ENCODE data around the gene ZFAND6.
"Not testable (repeated sequence)": the region's sequence is repeated elsewhere in the genome, so short reads cannot be mapped to it uniquely, and the experiment has no call there.

Gene ZFAND6

GRCh38 chr15:80099241-80099640, 39.8 kb downstream of the ZFAND6 start:
- no peak for DNase-seq

- not testable (repeated sequence) for DNase-seq
Observed at GRCh38 chr15:80099662-80100061, 40.2 kb downstream of the ZFAND6 start.

- DNase-seq = no peak
Observed at GRCh38 chr15:80100247-80100646, 40.8 kb downstream of the ZFAND6 start.

GRCh38 chr15:80105193-80105592, 45.7 kb downstream of the ZFAND6 start:
- no peak for DNase-seq

- no peak for DNase-seq
Observed at GRCh38 chr15:80105595-80105994, 46.1 kb downstream of the ZFAND6 start.

- no peak for DNase-seq
Observed at GRCh38 chr15:80106051-80106450, 46.6 kb downstream of the ZFAND6 start.

- no peak for DNase-seq
Observed at GRCh38 chr15:80107204-80107603, 47.7 kb downstream of the ZFAND6 start.

GRCh38 chr15:80107774-80108173, 48.3 kb downstream of the ZFAND6 start:
- no peak for DNase-seq

GRCh38 chr15:80109388-80109787, 49.9 kb downstream of the ZFAND6 start:
- no peak for DNase-seq

- no peak for DNase-seq
Observed at GRCh38 chr15:80110920-80111319, 51.4 kb downstream of the ZFAND6 start.

GRCh38 chr15:80114114-80114513, 54.6 kb downstream of the ZFAND6 start:
- no peak for DNase-seq

- DNase-seq = no peak
Observed at GRCh38 chr15:80115021-80115420, 55.5 kb downstream of the ZFAND6 start.

GRCh38 chr15:80118956-80119355, 59.5 kb downstream of the ZFAND6 start:
- no peak for DNase-seq

- DNase-seq = no peak
Observed at GRCh38 chr15:80120636-80121035, 61.2 kb downstream of the ZFAND6 start.

- DNase-seq = no peak
Observed at GRCh38 chr15:80121546-80121945, 62.1 kb downstream of the ZFAND6 start.

- DNase-seq = no peak
Observed at GRCh38 chr15:80123034-80123433, 63.6 kb downstream of the ZFAND6 start.

GRCh38 chr15:80127253-80127652, 67.8 kb downstream of the ZFAND6 start:
- not testable (repeated sequence) for DNase-seq

- DNase-seq = no peak
Observed at GRCh38 chr15:80127911-80128310, 68.4 kb downstream of the ZFAND6 start.

- no peak for DNase-seq
Observed at GRCh38 chr15:80132382-80132781, 72.9 kb downstream of the ZFAND6 start.

GRCh38 chr15:80136854-80137253, 77.4 kb downstream of the ZFAND6 start:
- no peak for DNase-seq

GRCh38 chr15:80138961-80139360, 79.5 kb downstream of the ZFAND6 start:
- DNase-seq = no peak

GRCh38 chr15:80140909-80141308, 81.4 kb downstream of the ZFAND6 start:
- no peak for DNase-seq

GRCh38 chr15:80141916-80142598, 82.6 kb downstream of the ZFAND6 start:
- no peak for DNase-seq

GRCh38 chr15:80142646-80143045, 83.2 kb downstream of the ZFAND6 start:
- no peak for DNase-seq

- no peak for DNase-seq
Observed at GRCh38 chr15:80151148-80151547, 91.7 kb downstream of the ZFAND6 start.
